ENCODE results near the gene ATF7IP. TPM values are rescaled to one million over a fixed set of nuclear protein-coding genes. Genes with fewer than 3 reads are reported as not detected.

Gene ATF7IP
- total RNA-seq, 1 experiment from 2014 or later: 172 TPM

DNA sequence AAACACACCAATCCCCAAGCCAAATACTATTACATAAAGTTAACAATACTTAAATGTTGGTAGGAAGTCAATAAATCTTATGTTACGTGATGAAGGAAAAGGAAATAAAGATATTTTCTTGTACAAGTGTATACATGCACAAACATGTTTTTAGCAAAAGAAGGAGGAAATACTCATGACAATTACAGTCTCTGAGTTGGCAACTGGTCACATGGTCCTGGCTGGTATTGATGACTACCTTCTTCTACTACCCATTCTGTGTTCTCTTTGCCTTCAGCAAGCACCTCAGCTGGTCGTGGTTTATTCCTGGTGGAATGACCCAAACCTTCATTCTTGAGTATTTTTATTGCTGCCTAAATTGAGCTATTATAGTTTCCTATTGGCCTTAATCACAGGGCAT, 117.4 kb downstream of the ATF7IP start:
- no peaks in the 10 kb centered on the region for H3K27me3 Mint-ChIP-seq (ENCODE audit: low read depth)
- no peaks in the 10 kb centered on the region for H3K9me3 ChIP-seq (ENCODE audit: control insufficient read depth, low read depth, low read length)
- peaks cover 55 to 92% (median 85%) of the 10 kb centered on the region in 3 experiments for H3K36me3 Mint-ChIP-seq (ENCODE audit: insufficient read depth in 1 of 3, low read depth in 3 of 3)
- no peak overlapping the region for H2BK20ac ChIP-seq (ENCODE audit: low read depth, low read length, poor library complexity, severe bottlenecking)
- H3K27me3 ChIP-seq (ENCODE audit: insufficient read depth, low read length): no peaks in the 10 kb centered on the region
- no peak overlapping the region for H3K4me2 ChIP-seq (ENCODE audit: insufficient read depth, insufficient read length, low read length)
- H4K20me1 ChIP-seq (ENCODE audit: control insufficient read depth, insufficient read depth, insufficient read length): no peaks in the 10 kb centered on the region
- no peaks in the 10 kb centered on the region for H3K4me1 Mint-ChIP-seq
- H3K4me1 ChIP-seq (ENCODE audit: insufficient read depth, low read length): no peaks in the 10 kb centered on the region
- H3K56ac ChIP-seq (ENCODE audit: insufficient read length, low read depth, low read length): no peak overlapping the region
- no peak overlapping the region for H3K4me3 Mint-ChIP-seq
- H3K27ac Mint-ChIP-seq: no peak overlapping the region
- no peak overlapping the region for H3K14ac ChIP-seq (ENCODE audit: insufficient read depth, low read length)
- DNase-seq: no peak
- H4K5ac ChIP-seq (ENCODE audit: insufficient read length, low read depth, low read length): no peak overlapping the region
- H3K4ac ChIP-seq (ENCODE audit: low read depth, low read length): no peak overlapping the region
- H3K27ac ChIP-seq (ENCODE audit: insufficient read length, low read depth, low read length): no peak overlapping the region
- H3K9ac ChIP-seq (ENCODE audit: extremely low read depth, insufficient read length, low read length): no peak overlapping the region
- no peak overlapping the region for H4K91ac ChIP-seq (ENCODE audit: insufficient read length, low read depth, low read length)
- H3K23ac ChIP-seq (ENCODE audit: insufficient read length, low read depth, low read length): no peak overlapping the region
- H3T11ph ChIP-seq (ENCODE audit: low read length): no peak overlapping the region
- H3K79me2 ChIP-seq (ENCODE audit: insufficient read depth, low read length): no peaks in the 10 kb centered on the region
- H2BK120ac ChIP-seq (ENCODE audit: low read depth, low read length, poor library complexity, severe bottlenecking): no peak overlapping the region
- H2AFZ ChIP-seq (ENCODE audit: low read length): no peak overlapping the region
- H3K23me2 ChIP-seq (ENCODE audit: insufficient read length, low read depth, low read length, poor library complexity, severe bottlenecking): no peaks in the 10 kb centered on the region
- H3K18ac ChIP-seq (ENCODE audit: insufficient read length, low read depth, low read length): no peak overlapping the region
- no peaks in the 10 kb centered on the region for H3K79me1 ChIP-seq (ENCODE audit: insufficient read depth, low read depth, low read length, poor library complexity, severe bottlenecking)
- H2AK5ac ChIP-seq (ENCODE audit: insufficient read length, low read length): no peak overlapping the region
- H2BK12ac ChIP-seq (ENCODE audit: insufficient read length, low read depth, low read length): no peak overlapping the region
- no peak overlapping the region for H4K8ac ChIP-seq (replicated peaks; ENCODE audit: insufficient read length, low read depth, low read length)
- H2BK5ac ChIP-seq (ENCODE audit: insufficient read length, low read length): no peak overlapping the region
- H2BK15ac ChIP-seq (ENCODE audit: low read depth, low read length): no peak overlapping the region
- H3K9me3 Mint-ChIP-seq: no peaks in the 10 kb centered on the region
- TF ChIP-seq, protein P1, sequence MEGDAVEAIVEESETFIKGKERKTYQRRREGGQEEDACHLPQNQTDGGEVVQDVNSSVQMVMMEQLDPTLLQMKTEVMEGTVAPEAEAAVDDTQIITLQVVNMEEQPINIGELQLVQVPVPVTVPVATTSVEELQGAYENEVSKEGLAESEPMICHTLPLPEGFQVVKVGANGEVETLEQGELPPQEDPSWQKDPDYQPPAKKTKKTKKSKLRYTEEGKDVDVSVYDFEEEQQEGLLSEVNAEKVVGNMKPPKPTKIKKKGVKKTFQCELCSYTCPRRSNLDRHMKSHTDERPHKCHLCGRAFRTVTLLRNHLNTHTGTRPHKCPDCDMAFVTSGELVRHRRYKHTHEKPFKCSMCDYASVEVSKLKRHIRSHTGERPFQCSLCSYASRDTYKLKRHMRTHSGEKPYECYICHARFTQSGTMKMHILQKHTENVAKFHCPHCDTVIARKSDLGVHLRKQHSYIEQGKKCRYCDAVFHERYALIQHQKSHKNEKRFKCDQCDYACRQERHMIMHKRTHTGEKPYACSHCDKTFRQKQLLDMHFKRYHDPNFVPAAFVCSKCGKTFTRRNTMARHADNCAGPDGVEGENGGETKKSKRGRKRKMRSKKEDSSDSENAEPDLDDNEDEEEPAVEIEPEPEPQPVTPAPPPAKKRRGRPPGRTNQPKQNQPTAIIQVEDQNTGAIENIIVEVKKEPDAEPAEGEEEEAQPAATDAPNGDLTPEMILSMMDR (conservative IDR thresholded peaks at IDR 0.05): no peak
- no CpG with 5 or more reads among the region's 2 CpGs for WGBS (ENCODE audit: extremely low coverage, insufficient read length, low lambda C conversion rate)
